Natural killer cell (primary cell): ENCODE data around the gene RFESD. TPM values are rescaled to one million over a fixed set of nuclear protein-coding genes. Genes with fewer than 3 reads are reported as not detected.
"Not testable (repeated sequence)": the region's sequence is repeated elsewhere in the genome, so short reads cannot be mapped to it uniquely, and the experiment has no call there.

ENCODE experiments used
- ATAC-seq, 3 donors: fragments of 150-1000 bp in 2 of 3; fragments of 200-7000 bp in 1 of 3; cut with Tn5 transposase; 1 replicate in 1 of 3; 2 replicates in 2 of 3; pipeline ENCODE4 v1.10.0; 2021; ENCODE audit warnings: mild to moderate bottlenecking in 2 of 3, moderate library complexity in 2 of 3
- DNase-seq, 2 donors: peaks; one replicate each; pipeline versions ENCODE4 v3.0.0 to v3.0.0-alpha.2; 2013 to 2021; ENCODE audit warnings: mixed read lengths in 1 of 2
- H3K27ac ChIP-seq: one replicate; pipeline ENCODE4 v1.5.1; 2013; ENCODE audit warnings: mild to moderate bottlenecking, low read length
- H3K27me3 ChIP-seq: one replicate; pipeline ENCODE4 v1.6.1; 2013; ENCODE audit warnings: low read length; ENCODE audit not compliant: control insufficient read depth, insufficient read depth
- H3K36me3 ChIP-seq: one replicate; pipeline ENCODE4 v1.6.1; 2013; ENCODE audit warnings: low read length; ENCODE audit not compliant: control insufficient read depth, insufficient read depth
- H3K4me1 ChIP-seq: one replicate; pipeline ENCODE4 v1.6.1; 2013; ENCODE audit warnings: low read length; ENCODE audit not compliant: control insufficient read depth, insufficient read depth
- H3K4me3 ChIP-seq: one replicate; pipeline ENCODE4 v1.5.1; 2013; ENCODE audit warnings: low read length
- H3K9me3 ChIP-seq: one replicate; pipeline ENCODE4 v1.6.1; 2013; ENCODE audit warnings: low read length; ENCODE audit not compliant: control insufficient read depth, insufficient read depth
- H3K27ac Mint-ChIP-seq, 2 donors: one replicate each; pipeline ENCODE4 v1.8.0; 2022; ENCODE audit warnings: mild to moderate bottlenecking in 2 of 2, mixed read lengths in 2 of 2, moderate library complexity in 1 of 2
- H3K27me3 Mint-ChIP-seq, 2 donors: one replicate each; pipeline ENCODE4 v1.8.0; 2022; ENCODE audit warnings: low read depth in 2 of 2, mixed read lengths in 2 of 2
- H3K36me3 Mint-ChIP-seq: one replicate; pipeline ENCODE4 v1.8.0; 2022; ENCODE audit warnings: mixed read lengths
- H3K4me1 Mint-ChIP-seq, 2 donors: one replicate each; pipeline ENCODE4 v1.8.0; 2022; ENCODE audit warnings: mixed read lengths in 2 of 2
- H3K4me3 Mint-ChIP-seq: one replicate; pipeline ENCODE4 v1.8.0; 2022; ENCODE audit warnings: mild to moderate bottlenecking, moderate library complexity, mixed read lengths
- H3K9me3 Mint-ChIP-seq, 2 donors: one replicate each; pipeline ENCODE4 v1.8.0; 2022; ENCODE audit warnings: mixed read lengths in 2 of 2
- CTCF ChIP-seq: fragments of 200-600 bp; IDR thresholded peaks from one replicate; pipeline ENCODE4 v1.8.0; 2022; ENCODE audit warnings: antibody characterized with exemption
- WGBS: methylation state at CpG from one replicate; pipeline ENCODE4 v1.1.7; 2013; ENCODE audit warnings: missing lambda C conversion rate; ENCODE audit not compliant: insufficient coverage; 5-methylcytosine and 5-hydroxymethylcytosine counted together
- intact Hi-C: fragments of 100-400 bp; cut with micrococcal nuclease; formaldehyde crosslinking; loops from one replicate; pipeline ENCODE4 v1.14.2; 2022
- total RNA-seq, 4 donors: library from RNA; stranded (reverse); fragments of 120-200 nt in 1 of 4; gene quantifications; one replicate each; pipeline versions ENCODE4 v1.2.3 to v1.2.4, GENCODE V29; 2013 to 2022

The RFESD gene
- total RNA-seq, 3 donors from 2014 or later (not counting 1 experiment from before 2014, with no cell fraction given), result 0.96 to 1.5 (median 1.4) TPM

DNA sequence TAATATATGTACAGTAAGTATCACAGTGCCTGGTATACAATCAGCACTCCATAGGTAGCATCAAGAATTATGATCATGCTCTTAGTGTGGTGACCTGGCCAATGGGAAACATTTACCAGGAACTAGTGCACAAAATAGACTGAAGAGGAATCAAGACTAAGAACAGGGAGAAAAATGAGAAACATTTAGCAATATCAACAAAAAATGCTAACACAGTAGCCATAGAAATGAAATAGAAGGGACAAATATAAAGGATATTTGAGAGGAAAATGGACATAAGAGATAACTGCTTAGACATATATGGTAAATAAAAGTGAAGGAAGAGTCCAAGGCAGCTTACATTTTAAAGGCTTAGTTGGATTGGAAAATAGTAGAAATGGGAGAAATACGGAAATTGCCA, 52.8 kb downstream of the RFESD start:
- no peaks in the 10 kb centered on the region for H3K36me3 ChIP-seq
- ATAC-seq (no peak), DNase-seq (no peak)
- Mint-ChIP-seq H3K4me1 (no peaks in the 10 kb centered on the region), H3K36me3 (no peaks in the 10 kb centered on the region), H3K9me3 (no peaks in the 10 kb centered on the region), H3K4me3 (no peak overlapping the region), H3K27ac (no peak overlapping the region), H3K27me3 (no peaks in the 10 kb centered on the region)
- intact Hi-C loops, result no loop called here
- no peaks in the 10 kb centered on the region for H3K4me1 ChIP-seq
- no peaks in the 10 kb centered on the region for H3K9me3 ChIP-seq
- H3K27me3 ChIP-seq, result no peaks in the 10 kb centered on the region
- H3K27ac ChIP-seq, result no peak overlapping the region
- 100% methylated on average over 1 of the region's 1 CpG for WGBS
- TF ChIP-seq CTCF, result no peak
- no peak overlapping the region for H3K4me3 ChIP-seq

GRCh38 chr5:95701074-95701473, 54.5 kb downstream of the RFESD start:
- no peaks in the 10 kb centered on the region for H3K9me3 ChIP-seq
- Mint-ChIP-seq H3K36me3 (no peaks in the 10 kb centered on the region), H3K9me3 (no peaks in the 10 kb centered on the region), H3K4me3 (no peak overlapping the region), H3K27me3 (no peaks in the 10 kb centered on the region), H3K27ac (no peak overlapping the region), H3K4me1 (no peaks in the 10 kb centered on the region)
- no peaks in the 10 kb centered on the region for H3K36me3 ChIP-seq
- ATAC-seq (no peak), DNase-seq (no peak)
- H3K4me3 ChIP-seq, result no peak overlapping the region
- TF ChIP-seq CTCF, result no peak
- no peaks in the 10 kb centered on the region for H3K27me3 ChIP-seq
- no peak overlapping the region for H3K27ac ChIP-seq
- intact Hi-C loops, result no loop called here
- no peaks in the 10 kb centered on the region for H3K4me1 ChIP-seq

DNA sequence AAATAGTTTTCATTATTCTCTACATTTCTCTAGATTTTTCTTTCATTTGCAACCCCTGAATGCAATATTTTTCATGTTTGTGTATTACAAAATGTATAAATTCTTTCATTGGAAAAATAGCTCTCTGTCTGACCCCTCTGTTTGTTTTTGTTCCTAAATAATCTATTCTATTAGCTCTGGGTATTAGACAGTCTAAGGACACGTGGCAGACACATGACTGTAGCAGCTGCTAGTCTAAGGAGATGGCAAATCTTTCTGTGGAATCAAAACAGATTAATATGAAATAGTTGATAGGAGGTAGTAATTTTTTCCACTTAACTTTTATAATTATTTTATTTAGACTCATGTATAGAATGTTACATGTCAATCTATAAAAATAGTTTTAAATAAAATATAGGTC, 57.6 kb downstream of the RFESD start:
- ATAC-seq (no peak), DNase-seq (no peak)
- Histone ChIP-seq H3K4me1 (no peaks in the 10 kb centered on the region), H3K27ac (no peak overlapping the region), H3K36me3 (no peaks in the 10 kb centered on the region), H3K4me3 (no peak overlapping the region), H3K27me3 (no peaks in the 10 kb centered on the region), H3K9me3 (no peaks in the 10 kb centered on the region)
- WGBS, result no CpG with 5 or more reads among the region's 1 CpG
- no peaks in the 10 kb centered on the region for H3K9me3 Mint-ChIP-seq
- no peaks in the 10 kb centered on the region for H3K36me3 Mint-ChIP-seq
- TF ChIP-seq CTCF, result no peak
- no peak overlapping the region for H3K27ac Mint-ChIP-seq
- H3K4me1 Mint-ChIP-seq, result no peaks in the 10 kb centered on the region
- intact Hi-C loops, result no loop called here
- no peak overlapping the region for H3K4me3 Mint-ChIP-seq
- no peaks in the 10 kb centered on the region for H3K27me3 Mint-ChIP-seq

DNA sequence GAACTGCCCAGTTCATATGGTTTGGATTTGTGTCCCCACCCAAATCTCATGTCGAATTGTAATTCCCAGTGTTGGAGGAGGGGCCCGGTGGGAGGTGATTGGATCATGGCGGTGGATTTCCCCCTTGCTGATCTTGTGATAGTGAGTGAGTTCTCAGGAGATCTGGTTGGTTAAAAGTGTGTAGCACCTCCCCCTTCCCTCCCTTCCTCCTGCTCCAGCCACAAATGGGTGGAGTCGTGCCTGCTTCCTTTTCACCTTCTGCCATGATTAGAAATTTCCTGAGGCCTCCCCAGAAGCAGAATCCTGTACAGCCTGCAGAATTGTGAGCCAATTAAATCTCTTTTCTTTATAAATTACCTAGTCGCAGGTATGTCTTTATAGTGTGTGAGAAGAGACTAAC, 59.6 kb downstream of the RFESD start:
- H3K27me3 Mint-ChIP-seq, H3K36me3 ChIP-seq, intact Hi-C loops, H3K9me3 Mint-ChIP-seq, ATAC-seq, H3K27me3 ChIP-seq, H3K9me3 ChIP-seq, H3K27ac ChIP-seq, H3K4me1 Mint-ChIP-seq, H3K4me3 ChIP-seq, H3K4me1 ChIP-seq, DNase-seq, H3K36me3 Mint-ChIP-seq, H3K27ac Mint-ChIP-seq, H3K4me3 Mint-ChIP-seq: not testable (repeated sequence)
- no CpG with 5 or more reads among the region's 5 CpGs for WGBS
